Measurements from ENCODE around the gene JMJD4. TPM values are rescaled to one million over a fixed set of nuclear protein-coding genes. Genes with fewer than 3 reads are reported as not detected.

JMJD4 gene
- total and polyA plus RNA-seq, 2 of the 8 experiments (the other 6 are each of a cell fraction or from before 2014, with no cell fraction given) = 13.2 to 23.3 TPM

DNA sequence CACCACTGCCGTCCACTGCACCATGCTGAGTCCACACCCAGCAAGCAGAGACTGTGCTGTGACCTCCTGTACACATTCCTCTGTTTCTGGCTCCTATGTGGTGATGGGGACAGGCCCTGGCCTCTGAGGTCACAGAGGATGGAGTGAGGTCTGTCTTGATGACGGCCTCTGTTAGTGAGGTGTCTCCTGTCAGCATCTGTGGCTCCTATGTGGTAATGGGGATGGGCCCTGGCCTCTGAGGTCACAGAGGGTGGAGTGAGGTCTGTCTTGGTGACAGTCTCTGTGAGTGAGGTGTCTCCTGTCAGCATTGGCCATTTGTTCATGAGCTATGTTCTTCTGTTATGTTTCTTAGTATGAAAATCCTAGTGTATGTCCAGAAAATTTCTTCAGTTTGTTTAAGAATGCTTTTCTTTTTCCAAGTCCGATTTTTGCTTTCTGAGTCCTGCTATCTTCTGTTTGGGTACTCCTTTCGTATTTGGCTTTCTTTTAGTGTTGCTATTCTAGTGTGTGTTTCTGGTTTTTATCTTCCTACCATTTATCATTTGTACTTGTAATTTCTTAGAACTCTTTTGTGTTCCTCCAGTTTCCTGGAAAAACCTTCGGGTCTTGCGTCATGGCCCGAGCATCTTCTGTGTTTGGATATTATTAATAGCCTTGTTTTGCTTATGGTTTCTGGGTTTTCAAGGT, 13.5 kb upstream of the JMJD4 start:
- CTCF ChIA-PET (ENCODE audit: partially characterized antibody) = interaction anchor here (1.1 kb wide), 1 partner anchor 18 kb away, joined by 3 read pairs; no protein-coding TSS in a partner anchor
- Histone ChIP-seq H2BK20ac (ENCODE audit: low read length) (no peak overlapping the region), H4K91ac (replicated peaks; ENCODE audit: insufficient read length, low read length) (no peak overlapping the region), H3K4me2 (ENCODE audit: insufficient read depth in 1 of 2, low read depth in 2 of 2, low read length in 2 of 2) (no peak overlapping the region), H3K9me3 (ENCODE audit: insufficient read depth in 2 of 2, low read depth in 1 of 2, low read length in 1 of 2) (no peaks in the 10 kb centered on the region), H2AFZ (ENCODE audit: low read length) (no peak overlapping the region), H4K8ac (ENCODE audit: extremely low read depth, insufficient read depth, low read length) (no peak overlapping the region), H3K9ac (replicated peaks in 1 of 4; ENCODE audit: extremely low read depth in 1 of 4, low read depth in 3 of 4, low read length in 3 of 4) (no peak overlapping the region), H3K56ac (replicated peaks; ENCODE audit: insufficient read length, low read depth, low read length) (no peak overlapping the region), H2BK15ac (ENCODE audit: low read length) (no peak overlapping the region), H3K23me2 (ENCODE audit: low read depth, low read length) (no peaks in the 10 kb centered on the region), H3K4ac (replicated peaks; ENCODE audit: insufficient read length, low read depth, low read length) (no peak overlapping the region), H2BK5ac (ENCODE audit: low read depth, low read length) (no peak overlapping the region), H3K4me1 (replicated peaks in 1 of 4; ENCODE audit: control insufficient read depth in 3 of 4, insufficient read depth in 4 of 4, low read length in 3 of 4) (no peaks in the 10 kb centered on the region), H3K4me3 (ENCODE audit: extremely low read depth in 1 of 4, insufficient read depth in 2 of 4, low read depth in 3 of 4, low read length in 4 of 4) (no peak overlapping the region), H3K36me3 (ENCODE audit: control insufficient read depth in 2 of 4, insufficient read depth in 4 of 4, low read length in 3 of 4) (peaks cover 0 to 9% (median 3%) of the 10 kb centered on the region in 4 experiments; a peak in 6 of 8 replicates), H3K27me3 (replicated peaks in 1 of 4; ENCODE audit: control insufficient read depth in 3 of 4, extremely low read depth in 1 of 4, insufficient read depth in 3 of 4, low read length in 3 of 4) (no peaks in the 10 kb centered on the region), H4K5ac (ENCODE audit: insufficient read length, low read depth, low read length) (no peak overlapping the region), H3K14ac (ENCODE audit: insufficient read length) (no peak overlapping the region), H3K27ac (ENCODE audit: low read depth, low read length) (no peak overlapping the region), H3K79me2 (ENCODE audit: control insufficient read depth in 1 of 2, insufficient read depth in 2 of 2, low read length in 2 of 2) (peaks cover 4 to 77% of the 10 kb centered on the region in 2 experiments; a peak in 3 of 4 replicates), H2BK12ac (ENCODE audit: low read depth, low read length) (no peak overlapping the region), H3K79me1 (ENCODE audit: low read depth, low read length) (peaks cover 23% of the 10 kb centered on the region), H3K18ac (ENCODE audit: extremely low read depth, low read length) (no peak overlapping the region), H4K20me1 (replicated peaks in 1 of 2; ENCODE audit: control insufficient read depth in 1 of 2, insufficient read depth in 2 of 2, low read length in 2 of 2) (peaks cover 21 to 38% of the 10 kb centered on the region in 2 experiments), H2AK5ac (ENCODE audit: low read depth, low read length) (no peak overlapping the region), H2BK120ac (replicated peaks; ENCODE audit: low read depth, low read length) (no peak overlapping the region), H3K23ac (ENCODE audit: insufficient read length) (no peak overlapping the region)
- TF ChIP-seq FOSL1 (IDR thresholded peaks at IDR 0.05; ENCODE audit: insufficient read depth, low read depth, low read length) = no peak
- no peak for TF ChIP-seq EP300 (IDR thresholded peaks at IDR 0.05; ENCODE audit: borderline replicate concordance in 1 of 2, low read depth in 2 of 2, low read length in 2 of 2)
- TF ChIP-seq BRCA1 (IDR thresholded peaks at IDR 0.05; ENCODE audit: low read depth, low read length) = no peak
- TF ChIP-seq, protein P1, sequence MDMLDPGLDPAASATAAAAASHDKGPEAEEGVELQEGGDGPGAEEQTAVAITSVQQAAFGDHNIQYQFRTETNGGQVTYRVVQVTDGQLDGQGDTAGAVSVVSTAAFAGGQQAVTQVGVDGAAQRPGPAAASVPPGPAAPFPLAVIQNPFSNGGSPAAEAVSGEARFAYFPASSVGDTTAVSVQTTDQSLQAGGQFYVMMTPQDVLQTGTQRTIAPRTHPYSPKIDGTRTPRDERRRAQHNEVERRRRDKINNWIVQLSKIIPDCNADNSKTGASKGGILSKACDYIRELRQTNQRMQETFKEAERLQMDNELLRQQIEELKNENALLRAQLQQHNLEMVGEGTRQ (IDR thresholded peaks at IDR 0.05; ENCODE audit: low read length) = no peak
- no peak for TF ChIP-seq GTF2F1 (IDR thresholded peaks at IDR 0.05; ENCODE audit: borderline replicate concordance, low read depth, low read length)
- TF ChIP-seq KDM1A (IDR thresholded peaks at IDR 0.05; ENCODE audit: borderline replicate concordance, low read length) = no peak
- TF ChIP-seq RAD21 (IDR thresholded peaks at IDR 0.05 in 1 of 2, conservative IDR thresholded peaks at IDR 0.05 in 1 of 2; ENCODE audit: low read depth in 2 of 2, low read length in 2 of 2) = no peak
- no peak for TF ChIP-seq MAFK (IDR thresholded peaks at IDR 0.05; ENCODE audit: low read depth, low read length)
- no peak for TF ChIP-seq CHD2 (IDR thresholded peaks at IDR 0.05; ENCODE audit: low read length)
- no peak for TF ChIP-seq SIN3A (conservative IDR thresholded peaks at IDR 0.05 in 1 of 2, IDR thresholded peaks at IDR 0.05 in 1 of 2; ENCODE audit: low read depth in 1 of 2, low read length in 2 of 2)
- WGBS, 2 experiments (ENCODE audit: extremely low coverage in 1 of 2, insufficient coverage in 1 of 2, insufficient read length in 1 of 2, insufficient replicate concordance in 2 of 2, low coverage in 1 of 2, low lambda C conversion rate in 2 of 2, missing lambda C conversion rate in 1 of 2) = 88% methylated on average over 7 of the region's 7 CpGs; no CpG with 5 or more reads in 1 of the 2 experiments
- DNase-seq (ENCODE audit: low read depth in 1 of 2, low spot score in 2 of 2) (no peak), FAIRE-seq (no peak)
- POLR2A ChIA-PET (ENCODE audit: partially characterized antibody) = no interaction called here

All from H1 (cell line).